SW 1271 (cell line): ENCODE data around the gene CRIP2.

ENCODE experiments used
- DNase-seq, 2 experiments: peaks; one replicate each; lab custom pipeline; 2025; lab: John Stamatoyannopoulos, UW

Gene CRIP2

GRCh38 chr14:105487986-105488777 is 13.6 kb downstream of the CRIP2 start:
- no peak for DNase-seq

GRCh38 chr14:105488781-105489541 is 14.3 kb downstream of the CRIP2 start:
- no peak for DNase-seq

DNA sequence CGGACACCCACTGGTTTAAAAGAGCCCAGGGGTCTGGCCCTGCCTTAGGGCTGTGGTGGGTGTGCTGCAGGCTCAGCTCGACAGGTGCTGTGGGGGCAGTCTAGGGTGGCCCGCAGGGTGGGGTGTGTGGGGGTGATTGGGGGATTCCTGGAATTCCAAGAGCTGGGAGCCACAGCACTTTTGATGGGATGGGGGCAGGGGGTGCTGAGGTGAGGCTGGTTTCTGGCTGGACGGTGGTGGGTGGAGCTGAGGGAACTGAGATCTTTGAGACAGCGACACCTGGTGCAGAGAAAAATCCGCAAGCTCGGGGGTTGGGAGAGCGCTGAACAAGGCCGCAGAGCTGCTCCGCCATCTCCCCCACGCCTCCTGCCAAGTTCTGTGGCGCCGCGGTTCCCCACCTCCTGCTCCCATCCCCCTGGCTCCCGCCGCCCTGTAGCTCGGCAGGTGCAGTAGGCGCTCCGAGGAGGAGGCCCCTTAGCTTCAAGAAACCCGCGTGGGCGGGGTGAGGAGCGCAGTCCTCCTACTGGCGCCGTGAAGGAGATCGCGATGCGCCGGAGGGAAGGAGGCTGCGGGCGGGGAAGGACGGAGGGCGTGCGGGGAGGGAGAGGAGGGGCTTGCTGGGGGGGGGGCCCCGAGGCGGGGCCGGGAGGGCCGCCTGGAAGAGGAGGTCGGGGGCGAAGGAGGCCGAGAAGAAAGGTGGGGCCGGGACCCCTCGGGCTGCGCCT is 15.1 kb downstream of the CRIP2 start:
- peak; percentile 75 to 86 for DNase-seq

DNA sequence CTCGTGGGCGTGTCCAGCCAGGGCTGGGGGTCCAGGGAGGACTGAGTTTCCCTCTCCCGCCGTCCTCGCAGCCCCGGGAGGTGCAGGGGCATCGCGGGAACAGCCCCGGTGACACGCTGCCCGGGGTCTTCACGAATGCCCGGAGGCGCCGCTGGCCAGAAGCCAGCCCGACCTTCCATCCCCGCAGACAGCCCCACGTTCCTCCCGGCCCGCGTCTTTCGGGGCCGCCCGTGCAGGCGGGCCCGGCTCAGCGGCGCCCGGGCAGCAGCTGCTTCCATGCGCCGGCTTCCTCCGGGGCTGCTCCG is 15.6 kb downstream of the CRIP2 start:
- no peak for DNase-seq

DNA sequence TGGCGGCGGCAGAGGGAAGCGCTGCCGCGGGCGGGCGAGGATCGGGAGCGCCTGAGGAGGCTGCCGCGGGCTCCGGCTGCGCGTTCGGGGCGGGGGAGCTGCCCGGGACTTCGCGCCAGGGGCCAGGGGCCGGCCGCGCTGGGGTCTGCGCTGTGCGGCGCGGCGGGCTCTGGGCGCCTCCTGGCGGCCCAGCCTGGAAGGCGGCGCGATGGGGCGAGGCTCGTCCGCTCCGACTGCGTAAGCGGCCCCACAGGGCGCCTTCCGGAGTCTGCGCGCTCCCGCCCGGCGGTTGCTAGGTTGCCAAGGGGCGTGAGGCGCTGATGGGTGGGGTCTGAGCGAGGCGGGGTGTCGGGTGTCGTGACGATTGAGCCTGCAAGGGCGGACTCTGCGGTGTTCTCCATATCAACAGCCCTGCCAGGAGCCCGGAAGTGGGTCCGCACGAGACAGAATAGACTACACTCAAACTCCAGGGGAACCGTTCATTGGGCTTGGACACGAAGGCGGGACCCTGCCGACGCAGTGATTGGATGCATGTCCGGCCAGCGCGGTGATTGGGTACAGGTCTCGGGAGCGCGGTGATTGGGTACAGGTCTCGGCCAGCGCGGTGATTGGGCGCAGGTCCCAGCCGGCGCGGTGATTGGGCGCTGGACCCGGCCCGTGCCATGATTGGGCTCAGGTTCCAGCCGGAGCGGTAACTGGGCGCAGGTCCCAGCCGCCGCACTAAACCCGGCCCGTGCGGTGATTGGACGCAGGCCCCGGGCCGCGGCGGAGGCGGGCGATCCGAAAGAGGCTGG is 16.1 kb downstream of the CRIP2 start, which contains the start of gene TEDC1:
TEDC1 (plus strand) TSS at position 675 of the 794 bp plus-strand sequence. CDS start 130 bp downstream, outside the sequence.
- peak; percentile 99 for DNase-seq

- peak; percentile 40 to 70 for DNase-seq
Observed at GRCh38 chr14:105491366-105491973, 16.8 kb downstream of the CRIP2 start.

- DNase-seq = no peak
Observed at GRCh38 chr14:105492031-105492970, 17.7 kb downstream of the CRIP2 start.

GRCh38 chr14:105492971-105493871 is 18.6 kb downstream of the CRIP2 start:
- DNase-seq = no peak

DNA sequence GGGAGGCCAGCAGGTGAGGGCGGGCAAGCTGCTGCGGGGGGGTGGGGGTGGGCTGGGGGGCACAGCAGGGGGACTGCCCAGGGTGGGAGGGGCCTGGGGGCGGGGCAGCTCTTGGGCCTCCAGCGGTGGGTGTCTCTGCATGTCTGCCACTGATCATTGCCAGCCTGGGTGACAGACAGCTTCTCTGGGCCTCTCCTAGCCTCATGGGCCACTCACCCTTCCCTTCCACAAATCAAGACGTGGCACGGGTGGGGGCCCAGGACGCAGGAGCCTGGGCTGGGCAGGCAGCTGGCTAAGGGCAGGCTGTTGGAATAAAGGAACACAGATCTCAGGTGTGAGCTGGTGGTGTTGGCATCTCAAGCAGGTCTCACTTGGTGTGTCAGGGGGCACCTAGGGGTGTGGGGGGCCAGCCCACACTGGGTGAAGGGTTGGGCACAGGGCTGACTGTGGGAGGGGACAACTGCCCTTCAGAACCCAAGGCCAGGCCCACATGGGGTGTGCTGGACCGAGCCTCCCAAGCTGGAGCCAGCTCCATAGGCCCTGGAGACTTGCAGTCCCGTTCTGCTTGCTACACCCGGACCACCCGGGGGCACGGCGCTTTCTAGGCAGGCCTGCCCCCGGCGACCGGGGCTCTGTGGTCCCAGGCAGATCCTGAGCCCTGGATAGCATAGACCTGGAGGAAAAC is 19.4 kb downstream of the CRIP2 start:
- no peak for DNase-seq

DNA sequence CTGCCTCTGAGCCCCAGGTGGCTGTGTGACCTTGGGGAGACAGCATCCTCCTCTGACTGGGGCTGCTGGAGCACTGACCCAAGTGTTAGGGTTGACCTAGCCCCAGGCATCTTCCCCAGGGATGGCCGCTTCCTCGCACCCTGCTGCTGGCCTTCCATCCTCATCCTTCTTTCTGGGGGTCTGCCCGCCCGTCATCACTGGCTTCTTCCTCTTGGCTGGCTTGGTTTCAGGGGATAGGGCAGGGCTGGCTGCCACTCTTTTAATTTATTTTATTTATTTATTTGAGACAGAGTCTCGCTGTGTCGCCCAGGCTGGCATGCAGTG is 19.9 kb downstream of the CRIP2 start:
- DNase-seq = no peak

DNA sequence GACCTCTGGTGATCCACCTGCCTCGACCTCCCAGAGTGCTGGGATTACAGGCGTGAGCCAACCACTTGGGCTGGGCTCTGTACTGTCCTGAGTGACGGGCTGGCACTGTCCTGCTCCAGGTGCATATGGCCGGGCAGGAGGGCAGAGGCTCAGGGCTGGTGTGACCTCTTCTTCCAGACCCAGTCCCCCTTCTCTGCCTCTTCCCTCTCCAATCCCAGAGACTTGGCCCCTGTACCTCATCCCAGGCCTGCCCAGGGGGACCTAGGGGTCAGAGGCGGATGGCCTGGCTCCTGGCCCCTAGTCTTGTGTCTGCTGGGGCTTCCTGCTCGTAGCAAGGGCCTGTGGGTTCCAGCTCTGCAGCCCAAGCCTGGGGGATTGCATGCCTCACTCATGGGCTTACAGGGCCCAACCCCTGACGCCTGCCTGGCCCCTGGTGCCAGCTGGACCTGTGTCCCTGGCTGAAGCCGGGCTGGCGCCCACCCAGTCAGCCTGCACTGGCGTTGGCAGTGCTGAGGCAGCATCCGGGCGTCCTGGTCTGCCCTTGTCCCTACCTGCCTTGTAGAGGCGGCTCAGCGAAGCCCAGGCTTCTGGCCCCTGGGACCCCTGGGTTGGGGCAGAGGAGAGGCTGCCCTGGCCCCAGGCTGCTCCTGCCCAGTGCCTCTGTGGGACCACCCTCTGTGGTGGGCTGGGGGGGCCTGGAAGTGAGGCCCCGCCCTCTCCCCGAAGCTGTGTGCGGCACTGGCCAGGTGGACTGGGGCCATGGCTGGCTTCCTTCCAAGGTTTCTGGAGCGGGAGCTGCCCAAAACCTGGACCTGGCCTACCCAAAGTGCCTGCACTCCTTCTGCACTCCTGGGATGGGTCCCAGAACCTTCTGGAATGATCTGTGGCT is 20.7 kb downstream of the CRIP2 start:
- no peak for DNase-seq

GRCh38 chr14:105495990-105496830 is 21.6 kb downstream of the CRIP2 start:
- DNase-seq = no peak

GRCh38 chr14:105496831-105497591 is 22.4 kb downstream of the CRIP2 start:
- no peak for DNase-seq

DNA sequence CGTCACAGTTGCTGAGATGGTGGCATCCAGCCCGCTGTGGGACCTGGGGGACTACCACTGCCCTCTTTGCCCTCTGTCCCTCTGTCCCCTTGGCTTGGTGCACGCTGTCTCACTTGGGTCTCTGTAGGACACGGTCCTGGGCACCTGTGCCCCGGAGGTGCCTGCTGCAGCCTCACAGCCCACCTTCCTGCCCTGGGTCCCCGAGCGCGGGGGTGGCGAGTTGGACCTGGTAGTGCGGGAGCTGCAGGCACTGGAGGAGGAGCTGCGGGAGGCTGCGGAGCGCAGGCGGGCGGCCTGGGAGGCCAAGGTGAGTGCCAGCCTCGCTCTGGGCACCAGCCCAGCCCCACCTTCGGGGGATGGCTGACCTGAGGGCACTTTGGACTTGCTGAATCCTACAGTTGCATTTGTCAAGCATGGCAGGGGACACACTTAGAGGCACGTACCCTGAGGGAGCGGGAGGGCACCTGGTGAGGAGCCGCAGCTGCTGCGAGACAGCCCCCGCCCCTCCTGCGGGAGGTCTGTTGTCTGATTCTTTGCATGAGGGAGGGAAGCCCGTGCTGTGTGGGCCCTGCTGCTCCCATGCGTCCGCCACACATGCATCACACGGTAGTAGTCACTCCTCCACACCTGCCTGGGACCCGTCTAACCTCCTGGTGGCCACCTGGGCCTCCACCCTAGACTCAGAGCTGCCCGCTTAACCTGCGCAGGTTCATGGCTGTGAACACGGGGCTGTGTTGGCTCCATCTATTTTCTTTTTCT is 23.2 kb downstream of the CRIP2 start:
- DNase-seq = no peak
